ENCODE data around the gene XPO4. TPM values are rescaled to one million over a fixed set of nuclear protein-coding genes. Genes with fewer than 3 reads are reported as not detected.

XPO4 gene
- total and polyA plus RNA-seq, 4 experiments from 2014 or later: 5.2 to 27.4 (median 17.3) TPM

DNA sequence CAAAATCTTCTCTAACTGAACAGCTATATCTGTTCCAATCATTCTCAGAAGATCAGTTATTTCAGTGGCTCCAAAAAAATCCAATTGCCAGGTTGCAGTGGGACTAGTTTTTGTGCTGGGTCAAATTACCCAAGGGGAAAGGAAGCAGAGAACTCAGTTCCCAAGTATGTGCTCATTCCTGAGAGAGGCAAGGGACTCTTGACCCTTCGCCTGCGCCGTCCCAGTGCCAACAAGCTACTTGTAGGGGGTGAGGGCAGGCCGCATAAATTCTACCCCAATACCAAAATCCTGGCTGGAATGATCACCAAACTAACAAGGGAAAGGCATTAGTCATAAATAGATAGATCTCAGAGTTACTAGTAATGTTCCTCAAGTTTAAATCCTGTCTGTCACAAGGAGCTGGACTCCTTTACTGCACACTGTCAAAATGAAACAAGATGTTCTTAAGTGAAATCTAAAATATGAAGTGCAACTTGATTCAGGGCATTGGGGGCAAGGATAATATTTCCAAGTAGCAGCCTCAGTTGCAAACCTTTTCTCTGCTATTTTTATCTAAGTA is 50.6 kb downstream of the XPO4 start:
- no peak overlapping the region for H3K4me3 Mint-ChIP-seq
- CTCF ChIA-PET (ENCODE audit: partially characterized antibody): interaction anchor here (1.2 kb wide), 2 partner anchors 23 to 73 kb away, joined by 3 to 4 read pairs; no protein-coding TSS in a partner anchor
- peak overlapping the region in 1 of 7 donors; percentile 71 for H3K27ac Mint-ChIP-seq

GRCh38 chr13:20848944-20849343 is 53.6 kb downstream of the XPO4 start:
- ChIA-PET CTCF (ENCODE audit: partially characterized antibody) (interaction anchor here (1.0 to 3.0 kb wide), 3 partner anchors 8 to 69 kb away, joined by 3 to 18 read pairs (median 3); no protein-coding TSS in a partner anchor), POLR2A (ENCODE audit: partially characterized antibody) (no interaction called here)
- intact Hi-C loops (cut with micrococcal nuclease): no loop called here

More for the DNA sequence above, 50.6 kb downstream of the XPO4 start:
- Histone ChIP-seq H3K27me3 (ENCODE audit: insufficient read depth, low read length) (no peaks in the 10 kb centered on the region), H3K36me3 (ENCODE audit: insufficient read depth, low read length) (peaks cover 4% of the 10 kb centered on the region), H3K4me1 (ENCODE audit: insufficient read depth, low read length) (no peaks in the 10 kb centered on the region), H3K9me3 (ENCODE audit: control insufficient read depth in 1 of 2, low read length in 2 of 2) (no peaks in the 10 kb centered on the region), H3K27ac (ENCODE audit: low read depth, low read length) (no peak overlapping the region), H3K4me3 (ENCODE audit: low read length in 2 of 2) (no peak overlapping the region)
- Mint-ChIP-seq H3K4me1 (peaks cover 0 to 8% (median 3%) of the 10 kb centered on the region in 4 donors), H3K9me3 (no peaks in the 10 kb centered on the region), H3K27me3 (no peaks in the 10 kb centered on the region), H3K36me3 (peaks cover 19 to 36% of the 10 kb centered on the region in 2 donors)
- DNase-seq: no peak
- POLR2A ChIA-PET (ENCODE audit: partially characterized antibody): interaction anchor here (0.9 to 1.0 kb wide), 2 partner anchors 23 to 325 kb away, joined by 3 read pairs; partner anchors contain the start of genes MRPL57 and SKA3
- intact Hi-C loops (cut with micrococcal nuclease): no loop called here

GRCh38 chr13:20848203-20848602 is 54.3 kb downstream of the XPO4 start:
- no peaks in the 10 kb centered on the region for H3K9me3 ChIP-seq (ENCODE audit: control insufficient read depth in 1 of 2, low read length in 2 of 2)
- ChIA-PET POLR2A (ENCODE audit: partially characterized antibody) (no interaction called here), CTCF (ENCODE audit: partially characterized antibody) (interaction anchor here (1.0 to 3.0 kb wide), 3 partner anchors 16 to 68 kb away, joined by 3 to 18 read pairs (median 3); no protein-coding TSS in a partner anchor)
- intact Hi-C loops (cut with micrococcal nuclease): no loop called here
- no peaks in the 10 kb centered on the region for H3K4me1 ChIP-seq (ENCODE audit: insufficient read depth, low read length)
- no peaks in the 10 kb centered on the region for H3K9me3 Mint-ChIP-seq
- no peaks in the 10 kb centered on the region for H3K27me3 ChIP-seq (ENCODE audit: insufficient read depth, low read length)
- H3K4me3 ChIP-seq (ENCODE audit: low read length in 2 of 2): no peak overlapping the region
- H3K36me3 Mint-ChIP-seq: peaks cover 15 to 19% of the 10 kb centered on the region in 2 donors
- peaks cover 0 to 5% (median 2%) of the 10 kb centered on the region in 4 donors for H3K4me1 Mint-ChIP-seq
- no peak overlapping the region for H3K27ac Mint-ChIP-seq
- no peaks in the 10 kb centered on the region for H3K36me3 ChIP-seq (ENCODE audit: insufficient read depth, low read length)
- no peaks in the 10 kb centered on the region for H3K27me3 Mint-ChIP-seq
- no peak for DNase-seq
- H3K4me3 Mint-ChIP-seq: no peak overlapping the region
- no peak overlapping the region for H3K27ac ChIP-seq (ENCODE audit: low read depth, low read length)

More at GRCh38 chr13:20848944-20849343, 53.6 kb downstream of the XPO4 start:
- no peak overlapping the region for H3K4me3 Mint-ChIP-seq
- H3K36me3 Mint-ChIP-seq: peaks cover 11 to 17% of the 10 kb centered on the region in 2 donors
- no peaks in the 10 kb centered on the region for H3K9me3 Mint-ChIP-seq
- no peak overlapping the region for H3K27ac ChIP-seq (ENCODE audit: low read depth, low read length)
- H3K27ac Mint-ChIP-seq: no peak overlapping the region
- H3K4me3 ChIP-seq (ENCODE audit: low read length in 2 of 2): no peak overlapping the region
- no peak for DNase-seq
- no peaks in the 10 kb centered on the region for H3K9me3 ChIP-seq (ENCODE audit: control insufficient read depth in 1 of 2, low read length in 2 of 2)
- H3K4me1 ChIP-seq (ENCODE audit: insufficient read depth, low read length): no peaks in the 10 kb centered on the region
- H3K4me1 Mint-ChIP-seq: peaks cover 0 to 6% (median 2%) of the 10 kb centered on the region in 4 donors
- H3K27me3 ChIP-seq (ENCODE audit: insufficient read depth, low read length): no peaks in the 10 kb centered on the region
- H3K27me3 Mint-ChIP-seq: no peaks in the 10 kb centered on the region
- no peaks in the 10 kb centered on the region for H3K36me3 ChIP-seq (ENCODE audit: insufficient read depth, low read length)

DNA sequence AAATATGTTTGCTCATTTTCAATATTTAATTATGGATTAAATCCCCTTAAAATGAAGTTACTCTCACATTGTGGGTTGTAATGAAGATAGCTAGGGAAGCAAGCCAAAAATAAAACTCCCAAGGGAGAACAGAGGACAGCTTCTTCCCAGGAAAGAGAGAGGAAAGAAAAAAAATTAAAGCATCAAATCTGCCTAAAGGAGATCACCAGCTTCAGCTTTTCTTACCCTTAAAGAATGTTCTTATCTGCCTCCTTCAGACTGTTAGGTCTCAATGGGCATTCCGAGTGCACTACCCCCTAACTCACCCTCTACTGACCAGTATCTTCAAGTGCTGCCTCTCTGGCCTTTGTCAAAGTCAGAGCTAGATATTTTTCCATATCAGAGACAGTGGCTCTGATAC is 55.2 kb downstream of the XPO4 start:
- H3K4me1 ChIP-seq (ENCODE audit: insufficient read depth, low read length): no peaks in the 10 kb centered on the region
- H3K4me1 Mint-ChIP-seq: peaks cover 0 to 5% (median 2%) of the 10 kb centered on the region in 4 donors
- H3K4me3 ChIP-seq (ENCODE audit: low read length in 2 of 2): no peak overlapping the region
- no peak overlapping the region for H3K4me3 Mint-ChIP-seq
- peaks cover 16 to 24% of the 10 kb centered on the region in 2 donors for H3K36me3 Mint-ChIP-seq
- intact Hi-C loops (cut with micrococcal nuclease): no loop called here
- H3K27ac ChIP-seq (ENCODE audit: low read depth, low read length): no peak overlapping the region
- ChIA-PET POLR2A (ENCODE audit: partially characterized antibody) (interaction anchor here (0.8 kb wide), 1 partner anchor 13 kb away, joined by 3 read pairs; no protein-coding TSS in a partner anchor), CTCF (ENCODE audit: partially characterized antibody) (interaction anchor here (0.9 to 3.0 kb wide), 3 partner anchors 15 to 139 kb away, joined by 3 to 18 read pairs (median 3); no protein-coding TSS in a partner anchor)
- H3K27me3 ChIP-seq (ENCODE audit: insufficient read depth, low read length): no peaks in the 10 kb centered on the region
- no peaks in the 10 kb centered on the region for H3K36me3 ChIP-seq (ENCODE audit: insufficient read depth, low read length)
- peak overlapping the region in 3 of 7 donors; percentile 31 to 42 (median 37) for H3K27ac Mint-ChIP-seq
- H3K9me3 Mint-ChIP-seq: no peaks in the 10 kb centered on the region
- H3K9me3 ChIP-seq (ENCODE audit: control insufficient read depth in 1 of 2, low read length in 2 of 2): no peaks in the 10 kb centered on the region
- no peaks in the 10 kb centered on the region for H3K27me3 Mint-ChIP-seq
- DNase-seq: no peak

DNA sequence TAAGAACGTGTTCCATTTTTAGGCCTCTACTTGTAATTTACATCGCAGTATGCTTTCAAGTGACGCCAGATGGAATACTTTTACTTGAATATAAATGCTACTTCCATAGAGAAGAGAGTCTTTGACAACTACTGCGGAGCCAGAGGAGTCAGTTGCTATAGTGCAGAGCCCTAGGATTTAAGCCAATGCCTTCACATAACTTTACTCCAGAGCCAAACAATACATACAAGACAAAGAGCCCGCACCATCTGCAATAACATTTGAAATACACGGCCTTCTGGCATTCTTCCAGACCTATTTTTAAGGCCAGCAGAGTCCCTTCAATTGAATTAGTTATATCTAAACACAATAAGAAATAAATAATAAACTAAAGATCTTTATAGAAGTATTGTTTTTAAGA is 59.4 kb downstream of the XPO4 start:
- Mint-ChIP-seq H3K27ac (peak overlapping the region in 1 of 7 donors; percentile 19), H3K9me3 (no peaks in the 10 kb centered on the region), H3K27me3 (no peaks in the 10 kb centered on the region), H3K4me1 (peaks cover 0 to 3% (median under 1%) of the 10 kb centered on the region in 4 donors), H3K36me3 (peaks cover 28 to 37% of the 10 kb centered on the region in 2 donors), H3K4me3 (no peak overlapping the region)
- no peak overlapping the region for H3K4me3 ChIP-seq (ENCODE audit: low read length in 2 of 2)
- intact Hi-C loops (cut with micrococcal nuclease): no loop called here
- peaks cover 4% of the 10 kb centered on the region for H3K36me3 ChIP-seq (ENCODE audit: insufficient read depth, low read length)
- ChIA-PET POLR2A (ENCODE audit: partially characterized antibody) (no interaction called here), CTCF (ENCODE audit: partially characterized antibody) (interaction anchor here (1.1 kb wide), 1 partner anchor 10 kb away, joined by 4 read pairs; no protein-coding TSS in a partner anchor)
- no peaks in the 10 kb centered on the region for H3K4me1 ChIP-seq (ENCODE audit: insufficient read depth, low read length)
- H3K27me3 ChIP-seq (ENCODE audit: insufficient read depth, low read length): no peaks in the 10 kb centered on the region
- DNase-seq: no peak
- no peaks in the 10 kb centered on the region for H3K9me3 ChIP-seq (ENCODE audit: control insufficient read depth in 1 of 2, low read length in 2 of 2)
- no peak overlapping the region for H3K27ac ChIP-seq (ENCODE audit: low read depth, low read length)

GRCh38 chr13:20840568-20840967 is 62.0 kb downstream of the XPO4 start:
- no peaks in the 10 kb centered on the region for H3K4me1 ChIP-seq (ENCODE audit: insufficient read depth, low read length)
- peak overlapping the region in 1 of 7 donors; percentile 69 for H3K27ac Mint-ChIP-seq
- H3K27me3 Mint-ChIP-seq: no peaks in the 10 kb centered on the region
- CTCF ChIA-PET (ENCODE audit: partially characterized antibody): interaction anchor here (0.9 to 3.6 kb wide), 7 partner anchors 9 to 348 kb away, joined by 3 to 21 read pairs (median 5); no protein-coding TSS in a partner anchor
- H3K4me1 Mint-ChIP-seq: peaks cover 0 to 5% (median 4%) of the 10 kb centered on the region in 4 donors
- H3K27me3 ChIP-seq (ENCODE audit: insufficient read depth, low read length): no peaks in the 10 kb centered on the region
- intact Hi-C loops (cut with micrococcal nuclease): no loop called here
- POLR2A ChIA-PET (ENCODE audit: partially characterized antibody): no interaction called here
- H3K36me3 ChIP-seq (ENCODE audit: insufficient read depth, low read length): peaks cover 4% of the 10 kb centered on the region
- H3K27ac ChIP-seq (ENCODE audit: low read depth, low read length): no peak overlapping the region
- H3K9me3 Mint-ChIP-seq: no peaks in the 10 kb centered on the region
- H3K36me3 Mint-ChIP-seq: peaks cover 38 to 52% of the 10 kb centered on the region in 2 donors
- H3K4me3 ChIP-seq (ENCODE audit: low read length in 2 of 2): no peak overlapping the region
- no peak overlapping the region for H3K4me3 Mint-ChIP-seq
- H3K9me3 ChIP-seq (ENCODE audit: control insufficient read depth in 1 of 2, low read length in 2 of 2): no peaks in the 10 kb centered on the region
- DNase-seq: no peak

GRCh38 chr13:20833900-20834679 is 68.5 kb downstream of the XPO4 start:
- Mint-ChIP-seq H3K27me3 (no peaks in the 10 kb centered on the region), H3K9me3 (no peaks in the 10 kb centered on the region), H3K4me1 (peaks cover 0 to 10% (median 6%) of the 10 kb centered on the region in 4 donors), H3K4me3 (no peak overlapping the region), H3K36me3 (peaks cover 25 to 37% of the 10 kb centered on the region in 2 donors), H3K27ac (peak overlapping the region in 1 of 7 donors; percentile 25)
- ChIA-PET POLR2A (ENCODE audit: partially characterized antibody) (no interaction called here), CTCF (ENCODE audit: partially characterized antibody) (interaction anchor here (2.1 kb wide), 1 partner anchor 339 kb away, joined by 5 read pairs; no protein-coding TSS in a partner anchor)
- intact Hi-C loops (cut with micrococcal nuclease): no loop called here
- no peaks in the 10 kb centered on the region for H3K27me3 ChIP-seq (ENCODE audit: insufficient read depth, low read length)
- no peaks in the 10 kb centered on the region for H3K9me3 ChIP-seq (ENCODE audit: control insufficient read depth in 1 of 2, low read length in 2 of 2)
- H3K4me1 ChIP-seq (ENCODE audit: insufficient read depth, low read length): no peaks in the 10 kb centered on the region
- no peak overlapping the region for H3K4me3 ChIP-seq (ENCODE audit: low read length in 2 of 2)
- no peak overlapping the region for H3K27ac ChIP-seq (ENCODE audit: low read depth, low read length)
- DNase-seq: no peak
- no peaks in the 10 kb centered on the region for H3K36me3 ChIP-seq (ENCODE audit: insufficient read depth, low read length)
